Measurements from ENCODE around the gene MRM2.

The MRM2 gene

GRCh38 chr7:2203766-2204300 lies 38.2 kb downstream of the MRM2 start:
- DNase-seq (ENCODE audit: insufficient read length, low spot score) (no peak), FAIRE-seq (no peak)
- TF ChIP-seq POLR2A (IDR thresholded peaks at IDR 0.05; ENCODE audit: low read depth, low read length) = no peak

GRCh38 chr7:2202901-2203765 lies 38.9 kb downstream of the MRM2 start:
- TF ChIP-seq POLR2A (IDR thresholded peaks at IDR 0.05; ENCODE audit: low read depth, low read length) = no peak
- DNase-seq (ENCODE audit: insufficient read length, low spot score) (no peak), FAIRE-seq (no peak)

DNA sequence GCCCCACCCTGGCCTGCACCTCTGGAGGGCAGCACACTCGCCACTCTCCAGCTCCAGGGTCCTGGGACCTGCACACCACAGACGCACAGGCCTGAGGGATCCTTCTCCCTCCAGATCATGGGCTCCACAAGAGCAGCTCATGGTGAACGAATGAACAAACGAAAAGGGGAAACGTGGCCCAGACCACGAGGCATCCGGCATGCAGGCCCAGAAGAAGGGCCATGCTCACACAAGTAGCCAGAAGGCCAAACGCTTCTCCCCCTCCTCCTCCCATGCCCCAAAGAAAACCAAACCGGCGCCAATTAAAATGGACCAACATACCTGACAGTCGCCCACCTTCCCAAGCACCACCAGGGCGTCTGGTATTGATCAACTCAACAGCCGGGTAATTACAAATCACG lies 39.6 kb downstream of the MRM2 start:
- no peak for DNase-seq (ENCODE audit: insufficient read length, low spot score)
- no peak for TF ChIP-seq POLR2A (IDR thresholded peaks at IDR 0.05; ENCODE audit: low read depth, low read length)
- no peak for FAIRE-seq

DNA sequence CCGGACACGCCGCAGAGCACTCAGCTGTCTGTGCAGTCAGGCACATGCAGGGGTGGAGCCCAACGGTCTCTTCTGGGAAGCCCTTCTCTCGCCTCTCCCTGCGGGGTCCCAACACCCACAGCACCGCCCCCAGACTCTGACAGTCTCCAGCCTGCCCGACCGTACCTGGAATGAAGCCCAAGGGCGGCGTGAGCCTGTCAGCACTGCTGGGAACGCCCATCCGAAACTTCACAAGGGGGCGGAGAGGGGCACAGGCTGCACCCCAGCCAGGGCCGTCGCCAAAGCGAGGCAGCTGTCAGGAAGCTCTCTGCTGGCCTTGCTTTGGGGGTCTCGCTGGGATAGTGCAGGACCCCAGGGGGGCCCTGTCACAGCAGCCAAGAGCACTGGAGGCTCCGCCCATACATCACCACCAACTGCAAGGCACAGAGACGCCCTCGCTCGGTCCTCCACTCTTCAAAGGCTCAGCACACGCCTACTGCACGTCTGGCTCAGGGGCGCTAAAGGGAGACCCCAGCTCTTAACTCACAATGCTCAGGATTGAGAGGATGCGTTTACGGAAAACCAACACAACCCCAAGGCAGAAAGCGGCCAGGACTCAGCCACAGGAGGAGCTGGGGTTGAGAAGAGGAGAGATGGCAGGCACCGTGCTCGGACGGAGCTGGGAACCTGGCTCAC lies 40.2 kb downstream of the MRM2 start:
- no peak for TF ChIP-seq POLR2A (IDR thresholded peaks at IDR 0.05; ENCODE audit: low read depth, low read length)
- FAIRE-seq (no peak), DNase-seq (ENCODE audit: insufficient read length, low spot score) (no peak)

DNA sequence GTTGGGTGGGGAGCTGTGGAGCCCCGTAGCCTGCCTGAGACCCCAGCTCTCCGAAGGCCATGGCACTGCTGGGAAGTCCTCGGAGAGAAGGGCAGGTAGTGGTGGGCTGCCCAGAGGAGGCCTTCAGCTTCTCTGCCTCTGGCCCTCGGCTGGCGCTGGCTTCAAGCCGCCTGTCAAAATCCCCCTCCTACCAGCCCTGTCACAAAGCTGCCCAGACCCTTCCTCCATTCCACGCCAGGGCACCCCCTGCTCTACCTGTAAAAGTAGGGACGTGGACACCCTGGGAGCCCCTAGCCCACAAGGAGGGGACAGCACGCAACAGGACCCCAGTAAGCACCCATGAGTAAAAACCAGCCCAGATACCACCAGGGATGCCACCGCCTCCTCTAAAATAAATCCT lies 40.9 kb downstream of the MRM2 start:
- no peak for DNase-seq (ENCODE audit: insufficient read length, low spot score)
- no peak for FAIRE-seq
- TF ChIP-seq POLR2A (IDR thresholded peaks at IDR 0.05; ENCODE audit: low read depth, low read length) = no peak

- TF ChIP-seq POLR2A (IDR thresholded peaks at IDR 0.05; ENCODE audit: low read depth, low read length) = no peak
- DNase-seq (ENCODE audit: insufficient read length, low spot score) (no peak), FAIRE-seq (no peak)
These were observed 41.4 kb downstream of the MRM2 start for GRCh38 chr7:2200584-2200980.

DNA sequence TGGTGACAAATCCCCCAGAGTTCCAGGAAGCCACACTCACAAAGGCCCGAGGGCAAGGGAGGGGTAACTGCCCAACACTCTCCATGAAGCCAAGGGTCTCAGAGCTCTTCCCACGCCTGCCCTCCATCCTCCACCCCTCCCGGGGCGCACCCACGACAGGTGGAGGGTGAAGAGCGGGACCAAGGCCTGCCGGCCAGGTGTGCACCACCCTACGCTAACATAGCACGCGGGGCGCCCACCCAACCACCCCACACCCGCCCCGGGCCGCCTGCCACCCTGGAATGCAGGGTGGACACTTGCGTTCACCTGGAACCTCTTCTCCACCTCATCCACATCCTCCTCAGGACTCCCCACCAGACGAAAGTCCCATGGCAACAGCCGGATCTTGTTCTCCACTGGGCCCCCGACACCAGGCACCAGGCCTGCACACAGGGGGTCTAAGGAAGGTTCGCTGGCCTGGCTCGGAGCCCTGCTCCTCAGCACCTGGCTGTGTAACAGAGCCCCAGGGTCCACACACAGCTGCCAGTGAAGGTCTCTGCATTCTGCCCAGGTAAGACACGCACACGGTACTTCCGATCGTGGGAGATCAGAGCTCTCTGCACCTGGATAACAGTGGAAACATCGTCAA lies 41.9 kb downstream of the MRM2 start:
- no peak for FAIRE-seq
- DNase-seq (ENCODE audit: insufficient read length, low spot score) = no peak
- TF ChIP-seq POLR2A (IDR thresholded peaks at IDR 0.05; ENCODE audit: low read depth, low read length) = no peak

DNA sequence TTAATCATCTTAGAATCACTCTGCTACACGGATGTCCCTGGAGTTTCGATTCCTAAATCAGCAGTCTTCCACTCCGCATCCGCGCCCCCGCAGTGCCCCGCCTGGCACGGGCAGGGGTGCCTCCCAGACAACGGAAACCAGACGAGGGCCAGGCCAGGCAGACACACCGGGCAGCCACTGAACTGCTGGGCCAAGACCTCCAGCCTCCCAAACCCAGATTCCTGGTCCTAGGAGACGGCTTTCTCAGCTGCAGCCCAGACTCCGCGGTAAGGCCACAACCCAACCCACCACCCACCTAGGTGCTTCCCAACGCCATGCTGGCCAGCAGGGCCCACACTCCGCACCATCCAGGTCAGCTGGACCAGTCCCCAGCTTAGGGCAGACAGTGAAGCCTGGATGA lies 42.5 kb downstream of the MRM2 start:
- FAIRE-seq = no peak
- DNase-seq (ENCODE audit: insufficient read length, low spot score) = no peak
- no peak for TF ChIP-seq POLR2A (IDR thresholded peaks at IDR 0.05; ENCODE audit: low read depth, low read length)

DNA sequence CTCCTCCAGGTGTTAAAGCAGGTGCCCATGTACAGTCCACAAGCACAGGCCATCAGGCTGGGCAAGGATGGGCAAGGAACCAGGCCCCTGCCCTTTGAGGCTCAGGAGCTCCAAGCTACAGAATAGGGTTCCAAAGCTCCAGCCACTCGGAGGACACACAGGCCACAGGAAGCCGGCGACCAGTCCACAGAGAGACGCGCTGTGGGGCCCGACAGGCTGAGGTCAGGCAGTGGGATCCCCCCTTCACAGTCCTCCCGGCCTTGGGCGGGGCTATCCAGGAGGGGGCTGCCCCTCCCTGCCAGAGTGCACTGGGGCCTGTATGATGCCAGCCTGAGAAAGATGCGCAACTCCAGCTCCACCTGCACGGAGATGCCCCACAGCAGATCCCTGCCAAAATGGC lies 43.2 kb downstream of the MRM2 start:
- FAIRE-seq (no peak), DNase-seq (ENCODE audit: insufficient read length, low spot score) (no peak)
- no peak for TF ChIP-seq POLR2A (IDR thresholded peaks at IDR 0.05; ENCODE audit: low read depth, low read length)

GRCh38 chr7:2198206-2198605 lies 43.8 kb downstream of the MRM2 start:
- no peak for TF ChIP-seq POLR2A (IDR thresholded peaks at IDR 0.05; ENCODE audit: low read depth, low read length)
- FAIRE-seq = no peak
- no peak for DNase-seq (ENCODE audit: insufficient read length, low spot score)

DNA sequence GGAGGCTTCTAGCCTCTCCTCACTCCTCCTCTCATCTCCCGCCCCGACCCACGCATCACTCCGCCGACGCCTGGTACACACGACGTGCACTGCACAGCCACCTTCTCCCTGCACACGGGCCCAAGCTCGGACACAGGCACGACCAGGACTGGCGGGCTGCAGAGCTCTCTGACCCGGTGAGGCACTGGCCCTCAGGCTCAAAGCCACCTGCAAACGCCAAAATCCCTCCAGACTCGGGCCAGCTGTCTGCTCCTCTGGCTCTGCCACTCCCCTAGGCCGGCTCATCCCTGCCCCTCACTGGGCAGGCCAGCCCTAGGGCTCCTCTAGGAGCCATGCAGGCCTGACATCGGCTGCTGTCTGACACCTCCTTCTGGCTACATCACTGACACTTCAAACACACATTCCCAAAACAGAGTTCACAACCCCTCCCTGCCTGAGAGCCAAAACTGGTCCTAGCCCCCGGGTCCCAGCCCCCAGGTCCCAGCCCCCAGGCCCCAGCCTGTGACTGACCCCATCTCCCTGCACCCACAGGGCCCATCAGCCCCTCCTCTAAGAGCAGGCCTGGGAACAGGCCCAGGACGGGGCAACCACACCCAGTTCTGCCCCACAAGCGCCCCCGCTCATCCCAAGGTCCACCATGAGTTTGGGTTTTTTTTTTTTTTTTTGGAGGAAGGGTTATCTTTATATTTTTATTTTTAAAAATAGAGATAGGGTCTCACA lies 44.4 kb downstream of the MRM2 start:
- FAIRE-seq = no peak
- no peak for TF ChIP-seq POLR2A (IDR thresholded peaks at IDR 0.05; ENCODE audit: low read depth, low read length)
- no peak for DNase-seq (ENCODE audit: insufficient read length, low spot score)

DNA sequence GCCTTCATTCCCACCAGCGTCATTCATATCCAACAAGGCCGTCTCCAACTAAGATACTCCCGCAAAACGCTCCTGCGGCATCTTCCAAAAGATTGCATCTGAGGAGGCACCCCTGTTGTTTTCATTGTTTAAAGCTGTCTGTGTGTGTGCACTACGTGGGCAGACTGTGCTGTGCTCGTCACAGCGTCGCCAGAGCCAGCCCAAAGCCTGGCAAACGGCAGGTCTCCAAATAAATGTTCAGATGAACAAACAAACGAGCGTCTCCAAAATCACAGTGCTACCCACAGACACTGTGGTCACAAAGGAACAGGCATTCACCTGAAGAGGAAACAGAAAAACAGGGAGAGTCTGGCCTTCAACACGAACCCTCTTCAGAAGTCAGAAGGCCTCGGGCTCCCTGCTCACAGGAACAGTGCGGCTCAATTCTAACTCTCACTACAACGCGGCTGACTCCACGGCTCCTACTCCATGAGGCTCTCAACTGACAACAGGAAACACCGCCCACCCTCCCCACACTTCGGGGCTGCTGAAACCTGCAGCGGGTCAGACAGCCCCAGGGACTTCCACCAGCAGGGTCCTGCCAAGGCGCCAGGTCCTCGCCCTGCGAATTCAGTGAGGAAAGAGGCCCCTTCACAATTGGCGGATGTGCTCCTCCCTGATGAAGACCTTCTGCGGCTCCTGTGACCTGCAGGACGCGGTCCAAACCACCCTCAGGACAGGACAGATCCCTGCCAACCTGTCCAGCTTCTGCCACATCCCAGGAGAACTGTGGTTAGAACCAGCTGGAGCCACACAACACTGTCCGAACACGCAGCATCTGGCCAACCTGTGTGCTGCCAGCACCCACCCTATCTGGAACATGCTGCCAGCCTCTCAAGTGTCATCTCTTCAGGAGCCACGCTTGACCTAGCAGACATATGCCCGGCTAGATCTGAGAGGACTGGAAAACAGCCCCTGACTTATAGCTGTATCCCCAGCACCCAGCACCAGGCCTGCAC lies 45.3 kb downstream of the MRM2 start:
- no peak for FAIRE-seq
- no peak for DNase-seq (ENCODE audit: insufficient read length, low spot score)
- no peak for TF ChIP-seq POLR2A (IDR thresholded peaks at IDR 0.05; ENCODE audit: low read depth, low read length)

Data from H54 (cell line).